H1 (cell line): Measurements from ENCODE around the gene TM9SF2. TPM values are rescaled to one million over a fixed set of nuclear protein-coding genes. Genes with fewer than 3 reads are reported as not detected.
A peak's percentile ranks its signal among the peaks of the same experiment; 100 is the strongest.

Experiments
- CTCF ChIA-PET: fragments of 300-600 bp; sonication (Branson Sonifier 250); formaldehyde crosslinking; loops from one replicate; lab custom pipeline; 2021; ENCODE audit not compliant: partially characterized antibody; lab: Charles Lee
- POLR2A ChIA-PET: fragments of 300-600 bp; sonication (Branson Sonifier 250); formaldehyde crosslinking; loops from one replicate; lab custom pipeline; 2021; ENCODE audit warnings: inconsistent platforms; ENCODE audit not compliant: partially characterized antibody; lab: Charles Lee
- DNase-seq, 2 experiments: peaks; one replicate each; pipeline versions ENCODE4 v3.0.0 to v3.0.0-alpha.2; 2010 to 2022; ENCODE audit warnings: low spot score in 2 of 2, low read depth in 1 of 2, mixed read lengths in 1 of 2
- FAIRE-seq: peaks from 2 replicates; lab custom pipeline; 2011; peaks lifted over from hg19 to GRCh38; lab: Jason Lieb, UNC
- H2AFZ ChIP-seq: 2 replicates; pipeline ENCODE4 v1.8.1; 2012; ENCODE audit warnings: low read length, inconsistent platforms
- H2AK5ac ChIP-seq: 2 replicates; pipeline ENCODE4 v1.6.1; 2013; ENCODE audit warnings: low read depth, low read length
- H2BK120ac ChIP-seq: replicated peaks from 2 replicates; pipeline ENCODE3; 2013; ENCODE audit warnings: low read depth, low read length, inconsistent platforms
- H2BK12ac ChIP-seq: 2 replicates; pipeline ENCODE4 v1.6.1; 2013; ENCODE audit warnings: low read depth, low read length
- H2BK15ac ChIP-seq: 2 replicates; pipeline ENCODE4 v1.6.1; 2013; ENCODE audit warnings: low read length
- H2BK20ac ChIP-seq: 2 replicates; pipeline ENCODE4 v1.6.1; 2013; ENCODE audit warnings: low read length
- H2BK5ac ChIP-seq: 2 replicates; pipeline ENCODE4 v1.6.1; 2013; ENCODE audit warnings: low read depth, low read length
- H3K14ac ChIP-seq: 2 replicates; pipeline ENCODE4 v1.6.1; 2013; ENCODE audit warnings: inconsistent platforms; ENCODE audit not compliant: insufficient read length
- H3K18ac ChIP-seq: 2 replicates; pipeline ENCODE4 v1.6.1; 2013; ENCODE audit warnings: low read length; ENCODE audit errors: extremely low read depth
- H3K23ac ChIP-seq: 2 replicates; pipeline ENCODE4 v1.6.1; 2013; ENCODE audit warnings: inconsistent platforms; ENCODE audit not compliant: insufficient read length
- H3K23me2 ChIP-seq: 2 replicates; pipeline ENCODE4 v1.6.1; 2013; ENCODE audit warnings: low read depth, low read length
- H3K27ac ChIP-seq: 2 replicates; pipeline ENCODE4 v1.6.1; 2011; ENCODE audit warnings: low read depth, low read length, inconsistent platforms
- H3K27me3 ChIP-seq, 4 experiments: replicated peaks in 1 of 4; 1 replicate in 1 of 4; 2 replicates in 3 of 4; pipeline versions ENCODE4 v1.6.1 to v1.8.1; 2011 to 2013; ENCODE audit warnings: low read length in 3 of 4, mild to moderate bottlenecking in 3 of 4, inconsistent platforms in 2 of 4, mixed read lengths in 2 of 4, moderate library complexity in 1 of 4; ENCODE audit not compliant: control insufficient read depth in 3 of 4, insufficient read depth in 3 of 4; ENCODE audit errors: extremely low read depth in 1 of 4
- H3K36me3 ChIP-seq, 4 experiments: 2 replicates each; pipeline versions ENCODE4 v1.6.1 to v1.8.1; 2011 to 2013; ENCODE audit warnings: mild to moderate bottlenecking in 4 of 4, low read length in 3 of 4, moderate library complexity in 2 of 4, control low read depth in 1 of 4, inconsistent platforms in 1 of 4; ENCODE audit not compliant: insufficient read depth in 4 of 4, control insufficient read depth in 2 of 4
- H3K4ac ChIP-seq: replicated peaks from 2 replicates; pipeline ENCODE3; 2013; ENCODE audit warnings: low read length, low read depth, mixed read lengths, inconsistent platforms; ENCODE audit not compliant: insufficient read length
- H3K4me1 ChIP-seq, 4 experiments: replicated peaks in 1 of 4; 1 replicate in 1 of 4; 2 replicates in 3 of 4; pipeline versions ENCODE4 v1.6.1 to v1.8.1; 2011 to 2013; ENCODE audit warnings: low read length in 3 of 4, inconsistent platforms in 2 of 4, mixed read lengths in 1 of 4; ENCODE audit not compliant: insufficient read depth in 4 of 4, control insufficient read depth in 3 of 4
- H3K4me2 ChIP-seq, 2 experiments: 2 replicates each; pipeline versions ENCODE4 v1.6.1 to v1.8.1; 2011 to 2013; ENCODE audit warnings: low read depth in 2 of 2, low read length in 2 of 2, control low read depth in 1 of 2, inconsistent platforms in 1 of 2, mild to moderate bottlenecking in 1 of 2; ENCODE audit not compliant: insufficient read depth in 1 of 2
- H3K4me3 ChIP-seq, 4 experiments: fragments of 200-600, 300-600 bp in 1 of 4; sonication (generic), shearing (Covaris generic), sonication (Bioruptor Twin) in 1 of 4; 2 replicates each; pipeline versions ENCODE4 v1.5.1 to v1.8.1; 2011 to 2016; ENCODE audit warnings: low read length in 4 of 4, low read depth in 3 of 4, control low read depth in 2 of 4, inconsistent platforms in 2 of 4, mild to moderate bottlenecking in 2 of 4, mixed read lengths in 1 of 4, moderate library complexity in 1 of 4; ENCODE audit not compliant: insufficient read depth in 2 of 4; ENCODE audit errors: extremely low read depth in 1 of 4
- H3K56ac ChIP-seq: replicated peaks from 2 replicates; pipeline ENCODE3; 2013; ENCODE audit warnings: low read depth, mild to moderate bottlenecking, mixed read lengths, low read length, inconsistent platforms; ENCODE audit not compliant: insufficient read length
- H3K79me1 ChIP-seq: 2 replicates; pipeline ENCODE4 v1.6.1; 2013; ENCODE audit warnings: low read depth, low read length, control low read depth
- H3K79me2 ChIP-seq, 2 experiments: 2 replicates each; pipeline versions ENCODE4 v1.6.1 to v1.8.1; 2012 to 2013; ENCODE audit warnings: low read length in 2 of 2, mild to moderate bottlenecking in 2 of 2, inconsistent platforms in 1 of 2; ENCODE audit not compliant: insufficient read depth in 2 of 2, control insufficient read depth in 1 of 2
- H3K9ac ChIP-seq, 4 experiments: replicated peaks in 1 of 4; 1 replicate in 1 of 4; 2 replicates in 3 of 4; pipeline versions ENCODE4 v1.6.1 to v1.8.1; 2011 to 2013; ENCODE audit warnings: low read depth in 3 of 4, low read length in 3 of 4, control low read depth in 2 of 4, mild to moderate bottlenecking in 2 of 4, moderate library complexity in 2 of 4, inconsistent platforms in 1 of 4; ENCODE audit errors: extremely low read depth in 1 of 4
- H3K9me3 ChIP-seq, 2 experiments: 2 replicates each; pipeline versions ENCODE4 v1.6.1 to v1.8.1; 2012 to 2013; ENCODE audit warnings: mild to moderate bottlenecking in 2 of 2, moderate library complexity in 2 of 2, control low read depth in 1 of 2, inconsistent platforms in 1 of 2, low read depth in 1 of 2, low read length in 1 of 2, mixed read lengths in 1 of 2; ENCODE audit not compliant: insufficient read depth in 2 of 2
- H4K20me1 ChIP-seq, 2 experiments: replicated peaks in 1 of 2; 2 replicates each; pipeline versions ENCODE3 to v1.8.1; 2011 to 2013; ENCODE audit warnings: inconsistent platforms in 2 of 2, low read length in 2 of 2, mild to moderate bottlenecking in 1 of 2; ENCODE audit not compliant: insufficient read depth in 2 of 2, control insufficient read depth in 1 of 2
- H4K5ac ChIP-seq: 2 replicates; pipeline ENCODE4 v1.6.1; 2013; ENCODE audit warnings: low read length, low read depth, mixed read lengths, inconsistent platforms; ENCODE audit not compliant: insufficient read length
- H4K8ac ChIP-seq: 2 replicates; pipeline ENCODE4 v1.8.0; 2013; ENCODE audit warnings: mild to moderate bottlenecking, moderate library complexity, low read length, inconsistent platforms; ENCODE audit not compliant: insufficient read depth; ENCODE audit errors: extremely low read depth
- H4K91ac ChIP-seq: replicated peaks from 2 replicates; pipeline ENCODE3; 2013; ENCODE audit warnings: low read length, mixed read lengths, inconsistent platforms; ENCODE audit not compliant: insufficient read length
- HDAC2 ChIP-seq, 2 experiments: fragments of 300-600 bp in 1 of 2; sonication (generic) in 1 of 2; IDR thresholded peaks; 2 replicates each; pipeline ENCODE4 v1.6.1; 2011 to 2012; ENCODE audit warnings: low read depth in 2 of 2, low read length in 2 of 2, mild to moderate bottlenecking in 2 of 2, moderate library complexity in 2 of 2, borderline replicate concordance in 1 of 2, inconsistent platforms in 1 of 2
- RAD21 ChIP-seq, 2 experiments: IDR thresholded peaks in 1 of 2; conservative IDR thresholded peaks in 1 of 2; 2 replicates each; pipeline ENCODE4 v1.6.1; 2011; ENCODE audit warnings: low read depth in 2 of 2, low read length in 2 of 2, improper control_type of control experiment in 1 of 2, inconsistent platforms in 1 of 2, mild to moderate bottlenecking in 1 of 2, moderate library complexity in 1 of 2
- WGBS, 2 experiments: shearing (Covaris generic) in 1 of 2; methylation state at CpG; one replicate each; pipeline versions ENCODE4 v1.1.6 to v1.1.7; 2013 to 2015; ENCODE audit warnings: low lambda C conversion rate in 2 of 2, mixed read lengths in 2 of 2, inconsistent platforms in 1 of 2, low coverage in 1 of 2, missing lambda C conversion rate in 1 of 2; ENCODE audit not compliant: insufficient replicate concordance in 2 of 2, insufficient coverage in 1 of 2, insufficient read length in 1 of 2; ENCODE audit errors: extremely low coverage in 1 of 2, missing lambda C conversion rate in 1 of 2; 5-methylcytosine and 5-hydroxymethylcytosine counted together
- polyA plus RNA-seq, 7 experiments: library from polyadenylated mRNA; depleted of rRNA in 3 of 7; stranded (reverse) in 5 of 7; unstranded in 2 of 7; fragments of >200 nt in 5 of 7; fragments of 200-250 nt in 2 of 7; gene quantifications; 1 replicate in 5 of 7; 2 replicates in 1 of 7; 4 replicates in 1 of 7; pipeline versions ENCODE4 v1.2.1 to v1.2.3, GENCODE V29; 2011 to 2013; ENCODE audit warnings: missing spikeins in 2 of 7, mixed read lengths in 2 of 7
- total RNA-seq: library from RNA; stranded (reverse); fragmentation: NEBNext Ultra II Directional; extraction: Animal tissue kit (Norgen Biotek cat#: 25700); gene quantifications from 2 replicates; pipeline ENCODE4 v1.2.1, GENCODE V29; 2021

Gene TM9SF2
- total and polyA plus RNA-seq, 2 of the 8 experiments (the other 6 are each of a cell fraction or from before 2014, with no cell fraction given), result 68.0 to 101 TPM

- no peak overlapping the region for H2BK120ac ChIP-seq
- 88% methylated on average over 2 of the region's 2 CpGs; no CpG with 5 or more reads in 1 of the 2 experiments for WGBS, 2 experiments
- FAIRE-seq, result no peak
These were observed 35.8 kb upstream of the TM9SF2 start for GRCh38 chr13:99465454-99465853.

More at GRCh38 chr13:99465454-99465853, 35.8 kb upstream of the TM9SF2 start:
- POLR2A ChIA-PET, result no interaction called here
- H3K56ac ChIP-seq, result no peak overlapping the region
- H3K4me3 ChIP-seq, result no peak overlapping the region
- H2BK20ac ChIP-seq, result no peak overlapping the region
- H3K9ac ChIP-seq, result no peak overlapping the region
- TF ChIP-seq HDAC2 (IDR thresholded peaks at IDR 0.05; ENCODE audit: borderline replicate concordance in 1 of 2, low read depth in 2 of 2, low read length in 2 of 2) (no peak), RAD21 (IDR thresholded peaks at IDR 0.05 in 1 of 2, conservative IDR thresholded peaks at IDR 0.05 in 1 of 2; ENCODE audit: low read depth in 2 of 2, low read length in 2 of 2) (peak in 1 of 2 experiments; percentile 17; a peak in 1 of 4 replicates)
- no peak overlapping the region for H4K5ac ChIP-seq
- no peaks in the 10 kb centered on the region for H4K20me1 ChIP-seq
- H3K27me3 ChIP-seq, result no peaks in the 10 kb centered on the region
- no peak overlapping the region for H2BK5ac ChIP-seq
- no peaks in the 10 kb centered on the region for H3K79me1 ChIP-seq
- H3K4ac ChIP-seq, result no peak overlapping the region
- no peak overlapping the region for H3K18ac ChIP-seq
- peaks cover 4% of the 10 kb centered on the region; the same call in 1 of the 2 replicates for H3K23me2 ChIP-seq
- no peak for DNase-seq
- H2AFZ ChIP-seq, result 0 out of 2 replicates have a peak overlapping the region, but pooled peaks have one; percentile 38
- no peaks in the 10 kb centered on the region; a peak in 1 of 7 replicates for H3K4me1 ChIP-seq
- H3K4me2 ChIP-seq, result no peak overlapping the region
- no peak overlapping the region for H4K8ac ChIP-seq
- no peak overlapping the region for H4K91ac ChIP-seq
- H3K36me3 ChIP-seq, result no peaks in the 10 kb centered on the region
- H3K14ac ChIP-seq, result no peak overlapping the region
- H3K27ac ChIP-seq, result no peak overlapping the region
- no peak overlapping the region for H2BK15ac ChIP-seq
- H3K23ac ChIP-seq, result no peak overlapping the region
- no peak overlapping the region for H2AK5ac ChIP-seq
- CTCF ChIA-PET, result interaction anchor here (0.6 to 2.8 kb wide), 6 partner anchors 10 to 793 kb away, joined by 3 to 7 read pairs (median 4); no protein-coding TSS in a partner anchor
- no peak overlapping the region for H2BK12ac ChIP-seq
- no peaks in the 10 kb centered on the region for H3K9me3 ChIP-seq
- no peaks in the 10 kb centered on the region for H3K79me2 ChIP-seq
